ENCODE data around the gene GCLC.

The GCLC gene

GRCh38 chr6:53523511-53524454, 21.1 kb downstream of the GCLC start:
- DNase-seq: no peak

GRCh38 chr6:53520320-53520928, 24.5 kb downstream of the GCLC start:
- no peak for DNase-seq

DNA sequence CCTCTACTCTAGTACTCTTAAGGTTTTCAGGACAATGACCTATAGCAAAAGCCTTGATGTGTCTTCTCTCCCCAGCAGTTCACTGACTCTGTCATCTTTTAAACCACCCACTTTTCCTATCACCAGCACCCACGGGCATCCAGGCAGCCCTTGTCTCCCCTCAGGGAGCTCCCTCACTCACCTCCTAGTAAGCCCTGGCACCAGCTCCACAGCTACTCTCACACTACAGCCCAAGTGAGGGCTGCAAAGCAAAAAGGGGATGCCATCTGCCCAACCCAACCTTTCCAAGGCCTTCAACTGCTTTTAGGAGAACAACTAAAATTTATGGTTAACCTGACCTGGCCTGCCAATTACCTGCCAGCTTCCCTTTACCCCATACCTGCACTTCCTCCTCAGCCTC, 26.0 kb downstream of the GCLC start:
- DNase-seq: no peak

GRCh38 chr6:53517021-53517420, 27.9 kb downstream of the GCLC start:
- no peak for DNase-seq

DNA sequence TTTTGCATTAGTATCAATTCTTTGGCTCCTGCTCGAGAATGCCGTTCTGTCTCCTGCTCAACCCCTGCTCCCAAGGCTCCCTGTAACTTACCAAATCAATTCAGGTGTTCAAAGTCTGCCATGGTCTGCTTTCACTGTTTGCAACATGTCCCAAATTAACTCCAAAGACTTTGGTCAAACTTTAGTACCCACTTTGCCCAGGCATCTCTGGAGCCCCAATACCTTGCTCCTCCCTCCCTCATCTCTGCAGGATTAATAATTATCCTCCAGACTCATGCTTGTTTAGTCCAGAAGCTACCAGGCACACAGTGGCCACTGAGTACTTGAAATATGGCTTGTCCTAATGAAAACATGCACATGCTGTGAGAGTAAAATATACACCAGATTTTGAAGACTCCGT, 30.2 kb downstream of the GCLC start:
- DNase-seq: no peak

DNA sequence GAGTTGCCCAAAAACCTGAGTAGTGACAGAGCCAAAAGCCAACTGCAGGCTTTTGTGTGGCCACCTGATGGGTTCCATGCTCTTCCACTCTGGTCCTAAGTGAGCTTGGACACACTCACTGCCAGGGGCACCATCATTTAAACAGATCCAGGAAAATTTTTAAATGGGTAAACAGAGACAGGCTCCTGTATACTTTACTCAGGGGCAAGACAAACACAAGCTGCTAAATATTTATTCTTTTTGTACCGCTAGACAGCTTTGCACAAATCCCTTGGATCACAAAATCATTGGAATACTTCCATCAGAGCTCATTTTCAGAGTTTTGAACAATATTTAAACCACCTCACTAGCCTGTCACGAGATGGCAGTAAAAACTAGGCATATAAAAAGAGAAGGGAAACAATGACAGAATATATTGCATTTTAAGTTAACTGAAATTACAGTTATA, 31.4 kb downstream of the GCLC start:
- peak; percentile 4 to 60 for DNase-seq

GRCh38 chr6:53513056-53513455, 31.8 kb downstream of the GCLC start:
- peak in 1 of 2 experiments; percentile 7 for DNase-seq

DNA sequence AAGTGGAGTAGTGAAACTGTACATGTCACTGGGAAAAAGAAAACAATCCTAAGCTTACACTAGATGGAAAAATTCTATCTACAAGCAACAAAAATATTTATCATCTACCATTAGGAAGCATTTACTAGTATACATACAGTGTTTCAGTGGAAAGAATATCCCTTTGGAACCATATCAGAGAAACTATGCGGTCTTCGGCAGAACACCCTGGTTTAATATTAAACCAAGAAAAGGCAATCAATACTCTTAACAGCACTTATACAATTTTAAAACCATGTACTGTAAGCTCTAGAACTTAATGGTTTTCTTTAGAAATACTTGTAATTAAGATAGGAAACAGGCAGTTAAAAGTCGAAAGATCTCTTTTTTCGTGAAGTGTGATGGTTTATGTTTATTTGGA, 32.3 kb downstream of the GCLC start:
- DNase-seq: no peak

- no peak for DNase-seq
Measured at GRCh38 chr6:53510746-53511145, 34.2 kb downstream of the GCLC start.

DNA sequence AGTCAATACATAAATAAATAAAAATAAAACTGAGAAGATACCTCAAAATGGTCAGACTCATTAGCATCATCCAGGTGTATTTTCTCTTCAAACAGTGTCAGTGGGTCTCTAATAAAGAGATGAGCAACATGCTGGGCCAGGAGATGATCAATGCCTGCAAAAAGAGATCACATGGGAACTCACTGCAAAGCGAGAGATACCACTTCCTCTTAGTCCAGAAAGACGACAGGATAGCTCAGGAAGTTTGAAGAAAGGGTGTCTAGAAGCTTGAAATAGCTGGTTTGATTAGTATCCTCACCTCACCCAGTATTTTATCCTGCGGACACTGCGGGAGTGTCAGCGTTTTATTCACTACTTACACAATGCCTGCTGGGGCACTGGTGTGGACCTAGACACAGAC, 38.0 kb downstream of the GCLC start:
- DNase-seq: no peak

DNA sequence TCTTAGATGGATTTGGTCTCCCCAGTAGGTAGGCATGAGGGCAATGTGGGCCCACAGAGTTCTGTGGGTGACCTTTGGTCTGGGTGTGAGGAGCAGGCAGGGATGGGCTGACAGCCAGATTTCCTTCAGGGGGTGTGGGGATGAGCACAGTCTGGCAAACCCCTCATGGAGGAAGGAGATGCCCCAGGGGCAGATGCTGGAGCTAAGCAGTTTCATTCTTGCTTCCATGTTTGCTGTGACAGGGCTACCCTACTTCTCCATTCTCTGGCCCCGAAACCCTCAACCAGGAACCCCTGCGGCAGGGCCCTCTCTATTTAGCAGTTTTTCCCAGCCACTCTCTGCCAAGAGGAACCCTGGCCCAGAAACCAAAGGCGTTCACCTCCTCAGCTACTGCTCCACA, 40.4 kb downstream of the GCLC start:
- no peak for DNase-seq

GRCh38 chr6:53503060-53503459, 41.8 kb downstream of the GCLC start:
- DNase-seq: no peak

DNA sequence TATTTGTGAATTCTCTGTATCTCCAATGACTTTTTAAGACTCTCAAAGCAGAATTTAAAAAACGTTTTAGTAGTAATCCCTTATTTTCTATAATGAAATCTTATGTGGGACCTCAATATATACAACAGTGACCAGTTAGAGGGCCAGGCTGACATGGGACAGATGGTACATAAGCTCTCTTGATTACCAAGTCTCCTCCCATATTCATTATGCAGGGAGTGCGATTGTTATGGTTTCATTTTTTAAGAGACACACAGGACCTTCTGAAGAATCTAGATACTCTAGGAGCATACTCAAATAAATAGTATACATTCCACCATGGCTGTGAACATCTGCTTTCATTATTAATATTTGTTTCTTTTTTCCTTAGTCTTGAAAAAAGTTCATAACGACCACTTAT, 43.5 kb downstream of the GCLC start:
- DNase-seq: no peak

DNA sequence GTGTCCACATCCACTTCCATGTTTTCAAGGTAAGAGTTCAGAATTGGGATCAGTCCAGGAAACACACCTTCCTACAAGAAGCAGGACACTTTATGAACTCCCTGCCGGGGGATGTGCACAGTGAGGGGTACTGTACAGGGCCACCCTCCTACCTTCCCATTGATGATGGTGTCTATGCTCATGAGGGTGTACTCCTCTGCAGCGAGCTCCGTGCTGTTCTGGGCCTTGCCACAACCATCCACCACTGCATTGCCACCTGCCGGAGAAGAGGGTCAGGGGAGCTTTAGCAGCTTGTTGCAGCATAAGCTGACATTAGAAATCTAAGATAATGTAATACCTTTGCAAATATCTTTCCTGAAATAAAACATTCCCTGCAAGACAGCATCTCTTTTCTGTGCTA, 44.8 kb downstream of the GCLC start:
- no peak for DNase-seq

DNA sequence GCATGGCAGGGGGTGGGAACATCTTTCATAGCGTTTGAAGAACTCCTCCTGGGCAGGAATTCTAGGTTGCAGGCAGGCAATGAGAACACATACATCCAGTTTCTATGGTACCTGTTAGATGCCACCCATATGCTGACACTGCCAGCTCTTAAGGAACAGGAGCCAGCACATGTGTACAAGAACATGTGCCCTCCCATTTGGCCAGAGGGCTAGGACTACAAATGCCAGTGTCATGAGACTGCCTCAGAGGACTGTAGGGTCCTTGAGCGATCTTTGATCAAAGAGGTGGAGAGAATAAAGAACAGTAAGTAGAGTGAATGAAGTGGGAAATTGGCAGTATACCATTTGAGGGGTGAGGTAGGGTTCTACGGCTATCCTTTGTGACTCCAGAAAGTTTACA, 45.8 kb downstream of the GCLC start:
- no peak for DNase-seq

GRCh38 chr6:53498649-53499048, 46.3 kb downstream of the GCLC start:
- no peak for DNase-seq

DNA sequence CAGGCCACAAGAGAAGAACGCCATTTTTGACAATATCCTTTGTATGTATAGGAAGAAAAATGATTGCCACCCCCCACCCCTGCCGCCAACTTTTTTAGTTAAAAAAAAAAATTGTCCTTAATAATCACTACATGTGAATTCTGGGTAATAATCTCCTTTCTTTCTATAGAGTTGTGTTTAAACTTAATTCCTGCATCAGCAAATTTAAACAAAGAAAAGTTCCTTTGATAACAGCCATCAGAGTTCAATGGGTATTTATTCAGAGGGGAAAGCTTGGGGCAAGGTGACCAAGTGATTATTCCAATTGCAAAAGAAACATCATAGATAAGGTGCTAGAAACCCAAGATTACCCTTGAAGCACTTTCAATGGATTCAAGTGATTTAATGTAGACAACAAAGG, 47.0 kb downstream of the GCLC start:
- DNase-seq: no peak

DNA sequence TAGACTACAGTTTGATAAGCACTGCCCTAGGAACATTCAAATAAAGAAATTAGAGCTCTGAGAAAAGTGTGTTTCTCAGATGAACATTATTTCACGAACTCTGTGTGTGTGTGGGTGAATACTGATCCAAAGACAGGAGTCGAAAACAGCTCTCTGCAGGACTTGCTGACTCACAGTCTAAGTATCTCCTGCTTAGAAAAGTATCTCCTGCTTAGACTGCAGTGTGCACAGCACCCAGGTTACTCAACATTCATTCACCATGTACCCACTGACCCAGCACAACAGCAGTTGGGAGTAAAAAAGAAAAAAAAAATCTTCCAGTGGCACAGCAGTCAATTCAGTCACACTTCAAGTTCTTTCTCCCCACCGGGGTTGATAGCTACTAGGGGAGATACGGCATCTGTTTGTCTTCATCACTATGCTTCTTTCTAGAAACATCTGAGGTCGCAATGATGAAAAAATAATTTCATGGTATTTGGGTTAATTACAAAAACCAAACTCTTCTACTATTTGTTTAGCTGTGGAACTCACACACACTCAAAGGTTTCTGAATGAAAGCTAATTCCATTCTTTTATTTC, 48.0 kb downstream of the GCLC start:
- DNase-seq: no peak

GRCh38 chr6:53495506-53496499, 49.1 kb downstream of the GCLC start:
- DNase-seq: no peak

- DNase-seq: no peak
Measured at GRCh38 chr6:53494076-53494475, 50.8 kb downstream of the GCLC start.

DNA sequence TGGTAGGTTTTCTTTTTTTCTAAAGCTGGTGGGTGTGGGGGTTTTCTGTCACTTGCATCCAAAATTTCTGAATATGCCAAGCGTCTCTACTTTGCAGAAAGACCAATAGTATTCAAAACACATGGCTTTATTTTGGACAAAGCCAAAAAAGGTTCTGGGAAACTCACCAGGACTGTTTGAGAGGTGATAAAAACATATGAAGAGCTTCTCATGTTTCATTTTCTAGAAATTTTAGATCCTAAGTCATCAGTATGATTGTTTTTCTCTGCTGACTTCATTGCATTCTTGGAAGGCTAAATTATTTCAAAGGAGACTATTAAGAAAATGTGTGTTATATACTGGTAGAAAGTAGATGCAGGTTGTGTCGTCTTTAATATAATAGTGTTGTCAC, 51.3 kb downstream of the GCLC start:
- no peak for DNase-seq

DNA sequence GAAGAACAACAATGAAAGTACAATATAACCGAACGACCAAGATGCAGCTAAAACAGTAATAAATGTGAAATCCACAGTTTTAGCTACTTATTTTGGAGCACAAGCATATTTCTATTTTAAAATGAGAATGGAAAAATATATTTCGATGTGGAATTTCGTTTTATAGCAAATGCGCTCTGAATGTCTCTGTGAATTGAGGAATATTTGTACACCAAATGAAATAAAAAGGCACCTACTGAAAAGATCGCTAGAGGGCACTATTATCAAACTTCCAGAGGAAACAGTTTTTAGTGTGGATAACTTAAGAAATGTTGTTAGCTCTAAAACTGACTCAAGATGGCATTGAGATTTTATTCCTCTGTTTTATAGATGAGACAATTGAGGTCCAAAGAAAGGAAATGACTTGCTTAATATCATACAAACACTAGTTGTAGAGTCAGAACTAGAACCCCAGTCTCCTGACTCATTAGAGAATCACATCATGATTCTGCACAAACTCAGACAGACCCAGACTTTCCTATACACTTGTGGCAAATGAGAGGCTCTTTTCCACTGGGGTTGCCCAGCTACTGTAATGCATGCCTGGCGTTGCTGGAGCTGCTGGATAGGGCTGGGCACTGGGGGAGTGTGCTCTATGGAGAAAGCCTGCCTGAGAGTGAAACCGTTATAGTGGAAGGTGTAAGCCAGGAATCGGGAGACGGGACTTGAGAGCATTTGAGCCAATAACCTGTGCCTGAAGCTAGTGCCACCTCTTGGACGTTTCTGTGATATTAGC, 51.9 kb downstream of the GCLC start:
- peak; percentile 47 to 61 for DNase-seq

Measured in NCI-H2081 (cell line).